Neural crest cell (in vitro differentiated cells): ENCODE results near the gene PLSCR5. TPM values are rescaled to one million over a fixed set of nuclear protein-coding genes. Genes with fewer than 3 reads are reported as not detected.
A peak's percentile ranks its signal among the peaks of the same experiment; 100 is the strongest.

ENCODE experiments used
- DNase-seq: peaks from one replicate; pipeline ENCODE4 v3.0.0; 2021; ENCODE audit warnings: low read depth, mixed read lengths, low spot score
- H3K27ac Mint-ChIP-seq: one replicate; pipeline ENCODE4 v1.8.0; 2021; ENCODE audit warnings: mild to moderate bottlenecking, mixed read lengths; ENCODE audit not compliant: unreplicated experiment
- H3K27me3 Mint-ChIP-seq: 2 replicates; pipeline ENCODE4 v1.8.0; 2021; ENCODE audit warnings: low read depth, mild to moderate bottlenecking, mixed read lengths
- H3K36me3 Mint-ChIP-seq: 2 replicates; pipeline ENCODE4 v1.8.0; 2021; ENCODE audit warnings: low read depth, mild to moderate bottlenecking, mixed read lengths
- H3K4me1 Mint-ChIP-seq: 2 replicates; pipeline ENCODE4 v1.8.0; 2021; ENCODE audit warnings: mixed read lengths
- H3K4me3 Mint-ChIP-seq: one replicate; pipeline ENCODE4 v1.8.0; 2021; ENCODE audit warnings: mild to moderate bottlenecking, mixed read lengths
- H3K9me3 Mint-ChIP-seq: 2 replicates; pipeline ENCODE4 v1.8.0; 2021; ENCODE audit warnings: mixed read lengths
- CTCF ChIP-seq: fragments of 200-600 bp; sonication (generic); conservative IDR thresholded peaks from 2 replicates; pipeline ENCODE4 v1.5.0; 2021; ENCODE audit warnings: antibody characterized with exemption, mild to moderate bottlenecking
- total RNA-seq: library from RNA; stranded (reverse); gene quantifications from 2 replicates; pipeline ENCODE4 v1.2.1, GENCODE V29; 2021

Gene PLSCR5
- total RNA-seq, 1 donor from 2014 or later, result not detected

- no peak overlapping the region for H3K27ac Mint-ChIP-seq
- no peak for DNase-seq
- H3K9me3 Mint-ChIP-seq, result no peaks in the 10 kb centered on the region
- H3K36me3 Mint-ChIP-seq, result no peaks in the 10 kb centered on the region
- no peaks in the 10 kb centered on the region for H3K4me1 Mint-ChIP-seq
- H3K4me3 Mint-ChIP-seq, result no peak overlapping the region
- TF ChIP-seq CTCF, result no peak
- H3K27me3 Mint-ChIP-seq, result no peaks in the 10 kb centered on the region
These were observed 6.6 kb downstream of the PLSCR5 start for GRCh38 chr3:146598535-146598934.

- DNase-seq, result no peak
- TF ChIP-seq CTCF, result peak; percentile 68
- Mint-ChIP-seq H3K27ac (no peak overlapping the region), H3K4me1 (no peaks in the 10 kb centered on the region), H3K36me3 (no peaks in the 10 kb centered on the region), H3K4me3 (no peak overlapping the region), H3K27me3 (no peaks in the 10 kb centered on the region), H3K9me3 (no peaks in the 10 kb centered on the region)
These were observed 10.2 kb downstream of the PLSCR5 start for GRCh38 chr3:146594843-146595482.

GRCh38 chr3:146593776-146594175, 11.4 kb downstream of the PLSCR5 start:
- Mint-ChIP-seq H3K27me3 (no peaks in the 10 kb centered on the region), H3K4me1 (no peaks in the 10 kb centered on the region), H3K36me3 (no peaks in the 10 kb centered on the region), H3K9me3 (no peaks in the 10 kb centered on the region), H3K27ac (no peak overlapping the region), H3K4me3 (no peak overlapping the region)
- TF ChIP-seq CTCF, result no peak
- DNase-seq, result no peak

- H3K27me3 Mint-ChIP-seq, result no peaks in the 10 kb centered on the region
- no peak for TF ChIP-seq CTCF
- H3K4me3 Mint-ChIP-seq, result no peak overlapping the region
- H3K9me3 Mint-ChIP-seq, result no peaks in the 10 kb centered on the region
- no peaks in the 10 kb centered on the region for H3K36me3 Mint-ChIP-seq
- no peaks in the 10 kb centered on the region for H3K4me1 Mint-ChIP-seq
- DNase-seq, result no peak
- H3K27ac Mint-ChIP-seq, result no peak overlapping the region
These were observed 14.6 kb downstream of the PLSCR5 start for GRCh38 chr3:146590521-146590920.

- Mint-ChIP-seq H3K27ac (no peak overlapping the region), H3K9me3 (no peaks in the 10 kb centered on the region), H3K4me3 (no peak overlapping the region), H3K36me3 (no peaks in the 10 kb centered on the region), H3K27me3 (no peaks in the 10 kb centered on the region), H3K4me1 (no peaks in the 10 kb centered on the region)
- peak; percentile 26 for DNase-seq
- peak; percentile 80 for TF ChIP-seq CTCF
These were observed 15.1 kb downstream of the PLSCR5 start for GRCh38 chr3:146589899-146590508.
